ENCODE results near the gene LVRN.

DNA sequence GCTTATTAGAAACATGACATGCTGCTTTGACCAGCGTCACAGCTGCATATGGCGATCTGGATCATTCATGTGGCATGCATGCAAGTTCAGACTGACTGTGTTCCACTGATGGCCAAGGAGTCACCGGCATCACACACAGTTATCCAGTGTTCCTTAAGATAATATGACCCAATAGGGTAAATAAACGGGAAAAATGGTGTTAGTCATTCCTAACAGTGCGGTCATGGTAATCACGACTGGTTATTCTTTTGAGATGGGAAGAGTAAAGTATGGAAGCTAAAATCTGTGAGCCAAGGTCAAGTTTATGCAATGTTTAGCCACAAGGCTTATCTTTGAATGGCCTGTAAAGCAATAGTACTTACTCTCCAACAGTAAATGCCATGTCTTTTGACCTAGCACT, 29.3 kb upstream of the LVRN start:
- TF ChIP-seq, protein P1, sequence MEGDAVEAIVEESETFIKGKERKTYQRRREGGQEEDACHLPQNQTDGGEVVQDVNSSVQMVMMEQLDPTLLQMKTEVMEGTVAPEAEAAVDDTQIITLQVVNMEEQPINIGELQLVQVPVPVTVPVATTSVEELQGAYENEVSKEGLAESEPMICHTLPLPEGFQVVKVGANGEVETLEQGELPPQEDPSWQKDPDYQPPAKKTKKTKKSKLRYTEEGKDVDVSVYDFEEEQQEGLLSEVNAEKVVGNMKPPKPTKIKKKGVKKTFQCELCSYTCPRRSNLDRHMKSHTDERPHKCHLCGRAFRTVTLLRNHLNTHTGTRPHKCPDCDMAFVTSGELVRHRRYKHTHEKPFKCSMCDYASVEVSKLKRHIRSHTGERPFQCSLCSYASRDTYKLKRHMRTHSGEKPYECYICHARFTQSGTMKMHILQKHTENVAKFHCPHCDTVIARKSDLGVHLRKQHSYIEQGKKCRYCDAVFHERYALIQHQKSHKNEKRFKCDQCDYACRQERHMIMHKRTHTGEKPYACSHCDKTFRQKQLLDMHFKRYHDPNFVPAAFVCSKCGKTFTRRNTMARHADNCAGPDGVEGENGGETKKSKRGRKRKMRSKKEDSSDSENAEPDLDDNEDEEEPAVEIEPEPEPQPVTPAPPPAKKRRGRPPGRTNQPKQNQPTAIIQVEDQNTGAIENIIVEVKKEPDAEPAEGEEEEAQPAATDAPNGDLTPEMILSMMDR (IDR thresholded peaks at IDR 0.05; ENCODE audit: borderline replicate concordance, extremely low read depth, low read length, poor library complexity, severe bottlenecking), result no peak
- TF ChIP-seq EZH2 (IDR thresholded peaks at IDR 0.05; ENCODE audit: borderline replicate concordance, low read depth, low read length, severe bottlenecking), result no peak
